Neural progenitor cell (in vitro differentiated cells): ENCODE results near the gene CTNNA1.

Experiments used
- EZH2 ChIP-seq: fragments of 200-600 bp; sonication (generic); IDR thresholded peaks from 2 replicates; pipeline ENCODE4 v1.6.1; 2017; ENCODE audit warnings: antibody characterized with exemption, mild to moderate bottlenecking, moderate library complexity
- EZH2phosphoT487 ChIP-seq: fragments of 200-600 bp; sonication (generic); IDR thresholded peaks from 2 replicates; pipeline ENCODE4 v1.6.1; 2017; ENCODE audit warnings: antibody characterized with exemption
- TF ChIP-seq, protein P1 (sequence below): fragments of 200-600 bp; sonication (generic); IDR thresholded peaks from 2 replicates; pipeline ENCODE4 v1.5.1; 2017; ENCODE audit warnings: antibody characterized with exemption, mild to moderate bottlenecking

DNA sequence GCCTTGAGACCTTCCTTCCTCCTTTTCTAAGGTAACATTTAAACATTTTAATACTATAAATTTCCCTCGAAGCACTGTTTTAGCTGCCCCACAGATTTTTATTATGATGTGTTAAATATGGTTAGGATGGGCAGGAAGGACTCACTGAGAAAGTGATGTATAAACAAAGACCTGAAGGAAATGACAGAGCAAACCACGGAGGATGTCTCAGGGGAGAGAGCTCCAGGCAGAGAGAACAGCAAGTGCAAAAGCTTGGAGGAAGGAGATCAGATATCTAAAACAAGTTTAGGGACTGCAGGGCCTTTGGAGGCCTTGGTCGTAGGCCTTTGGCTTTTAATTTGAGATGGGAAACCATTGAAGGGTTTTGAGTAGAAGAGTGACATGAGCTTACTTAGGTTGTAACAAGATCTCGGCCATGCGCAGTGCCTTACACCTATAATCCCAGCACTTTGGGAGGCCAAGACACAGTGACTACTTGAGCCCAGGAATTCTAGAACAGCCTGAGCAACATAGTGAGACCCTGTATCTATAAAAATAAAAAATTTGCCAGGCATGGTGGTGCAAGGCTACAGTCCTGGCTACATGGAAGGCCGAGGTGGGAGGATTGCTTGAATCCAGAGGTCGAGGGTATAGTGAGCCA lies 157.4 kb downstream of the CTNNA1 start:
- TF ChIP-seq EZH2 (no peak), EZH2phosphoT487 (no peak)
- TF ChIP-seq, protein P1, sequence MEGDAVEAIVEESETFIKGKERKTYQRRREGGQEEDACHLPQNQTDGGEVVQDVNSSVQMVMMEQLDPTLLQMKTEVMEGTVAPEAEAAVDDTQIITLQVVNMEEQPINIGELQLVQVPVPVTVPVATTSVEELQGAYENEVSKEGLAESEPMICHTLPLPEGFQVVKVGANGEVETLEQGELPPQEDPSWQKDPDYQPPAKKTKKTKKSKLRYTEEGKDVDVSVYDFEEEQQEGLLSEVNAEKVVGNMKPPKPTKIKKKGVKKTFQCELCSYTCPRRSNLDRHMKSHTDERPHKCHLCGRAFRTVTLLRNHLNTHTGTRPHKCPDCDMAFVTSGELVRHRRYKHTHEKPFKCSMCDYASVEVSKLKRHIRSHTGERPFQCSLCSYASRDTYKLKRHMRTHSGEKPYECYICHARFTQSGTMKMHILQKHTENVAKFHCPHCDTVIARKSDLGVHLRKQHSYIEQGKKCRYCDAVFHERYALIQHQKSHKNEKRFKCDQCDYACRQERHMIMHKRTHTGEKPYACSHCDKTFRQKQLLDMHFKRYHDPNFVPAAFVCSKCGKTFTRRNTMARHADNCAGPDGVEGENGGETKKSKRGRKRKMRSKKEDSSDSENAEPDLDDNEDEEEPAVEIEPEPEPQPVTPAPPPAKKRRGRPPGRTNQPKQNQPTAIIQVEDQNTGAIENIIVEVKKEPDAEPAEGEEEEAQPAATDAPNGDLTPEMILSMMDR, result no peak
